Small intestine (tissue), 7 donors: ENCODE data around the gene NRBF2. TPM values are rescaled to one million over a fixed set of nuclear protein-coding genes. Genes with fewer than 3 reads are reported as not detected.
A peak's percentile ranks its signal among the peaks of the same experiment; 100 is the strongest.
"Not testable (repeated sequence)": the region's sequence is repeated elsewhere in the genome, so short reads cannot be mapped to it uniquely, and the experiment has no call there.

ENCODE experiments used
- DNase-seq, 2 donors: peaks; one replicate each; pipeline versions ENCODE4 v3.0.0 to v3.0.0-alpha.2; 2013
- FAIRE-seq: peaks from 2 replicates; lab custom pipeline; 2012; peaks lifted over from hg19 to GRCh38; lab: Jason Lieb, UNC
- H3K27ac ChIP-seq, 3 donors: one replicate each; pipeline ENCODE4 v1.5.1; 2013; ENCODE audit warnings: low read length in 2 of 3, mild to moderate bottlenecking in 2 of 3, control low read depth in 1 of 3, inconsistent platforms in 1 of 3, low read depth in 1 of 3, moderate library complexity in 1 of 3
- H3K27me3 ChIP-seq, 3 donors: one replicate each; pipeline ENCODE4 v1.6.1; 2013; ENCODE audit warnings: low read length in 3 of 3, inconsistent platforms in 1 of 3; ENCODE audit not compliant: control insufficient read depth in 3 of 3, insufficient read depth in 3 of 3
- H3K36me3 ChIP-seq, 3 donors: one replicate each; pipeline ENCODE4 v1.6.1; 2013; ENCODE audit warnings: low read length in 3 of 3, inconsistent platforms in 1 of 3, low read depth in 1 of 3, mild to moderate bottlenecking in 1 of 3, moderate library complexity in 1 of 3; ENCODE audit not compliant: control insufficient read depth in 3 of 3, insufficient read depth in 2 of 3
- H3K4me1 ChIP-seq, 3 donors: one replicate each; pipeline ENCODE4 v1.6.1; 2013; ENCODE audit warnings: low read length in 2 of 3, inconsistent platforms in 1 of 3, low read depth in 1 of 3, mild to moderate bottlenecking in 1 of 3, moderate library complexity in 1 of 3; ENCODE audit not compliant: control insufficient read depth in 3 of 3, insufficient read depth in 2 of 3
- H3K4me3 ChIP-seq, 3 donors: one replicate each; pipeline ENCODE4 v1.5.1; 2013; ENCODE audit warnings: low read length in 3 of 3, control low read depth in 1 of 3, inconsistent platforms in 1 of 3, low read depth in 1 of 3, mild to moderate bottlenecking in 1 of 3, moderate library complexity in 1 of 3
- H3K9me3 ChIP-seq, 2 donors: one replicate each; pipeline ENCODE4 v1.6.1; 2013; ENCODE audit warnings: low read depth in 1 of 2, low read length in 1 of 2; ENCODE audit not compliant: control insufficient read depth in 2 of 2, insufficient read depth in 1 of 2
- WGBS, 3 donors: extraction: QIAGEN DNeasy Blood & Tissue Kit; methylation state at CpG; one replicate each; pipeline ENCODE4 v1.1.7; 2013; 5-methylcytosine and 5-hydroxymethylcytosine counted together
- polyA plus RNA-seq, 4 donors: library from polyadenylated mRNA; stranded (reverse) in 3 of 4; unstranded in 1 of 4; fragments of 200-250 nt in 3 of 4; fragments of 120-200 nt in 1 of 4; gene quantifications; one replicate each; pipeline versions ENCODE4 v1.2.1 to v1.2.3, GENCODE V29; 2013
- donor health status: healthy with polysubstance abuse.
- donor health status: control.
- donor health status: control.
- donor health status: Bipolar disorder and iron deficiency.
- donor health status: healthy.

NRBF2 gene
- polyA plus RNA-seq, 4 donors = 14.4 to 40.0 (median 21.7) TPM

GRCh38 chr10:63145782-63146181 is 12.7 kb downstream of the NRBF2 start:
- DNase-seq = no peak
- no peaks in the 10 kb centered on the region for H3K9me3 ChIP-seq
- H3K36me3 ChIP-seq = peaks cover 0 to 19% (median 6%) of the 10 kb centered on the region in 3 donors
- H3K4me1 ChIP-seq = no peaks in the 10 kb centered on the region
- no peak overlapping the region for H3K27ac ChIP-seq
- no peak overlapping the region for H3K4me3 ChIP-seq
- H3K27me3 ChIP-seq = no peaks in the 10 kb centered on the region
- FAIRE-seq = no peak

- Histone ChIP-seq H3K4me1 (no peaks in the 10 kb centered on the region), H3K36me3 (peaks cover 0 to 17% (median 6%) of the 10 kb centered on the region in 3 donors)
- no peak for FAIRE-seq
Observed at GRCh38 chr10:63146503-63146902, 13.4 kb downstream of the NRBF2 start.

GRCh38 chr10:63150745-63151144 is 17.6 kb downstream of the NRBF2 start:
- WGBS, 3 donors = 93 to 98% (median 97%) methylated on average over 4 of the region's 4 CpGs
- DNase-seq (no peak), FAIRE-seq (no peak)
- Histone ChIP-seq H3K4me1 (peaks cover 0 to 2% (median 0%) of the 10 kb centered on the region in 3 donors), H3K9me3 (no peaks in the 10 kb centered on the region), H3K27me3 (no peaks in the 10 kb centered on the region), H3K27ac (no peak overlapping the region), H3K36me3 (peaks cover 0 to 27% (median 16%) of the 10 kb centered on the region in 3 donors), H3K4me3 (no peak overlapping the region)

More at GRCh38 chr10:63146503-63146902, 13.4 kb downstream of the NRBF2 start:
- no peaks in the 10 kb centered on the region for H3K9me3 ChIP-seq
- DNase-seq = no peak
- no peak overlapping the region for H3K27ac ChIP-seq
- no peak overlapping the region for H3K4me3 ChIP-seq
- no peaks in the 10 kb centered on the region for H3K27me3 ChIP-seq

GRCh38 chr10:63153868-63154545 is 20.9 kb downstream of the NRBF2 start:
- H3K9me3 ChIP-seq, H3K4me3 ChIP-seq, H3K27me3 ChIP-seq, FAIRE-seq, DNase-seq, H3K27ac ChIP-seq, H3K4me1 ChIP-seq: not testable (repeated sequence)
- WGBS, 3 donors = 83 to 93% (median 89%) methylated on average over 9 of the region's 9 CpGs
- peaks cover 0 to 25% (median 10%) of the 10 kb centered on the region in 3 donors for H3K36me3 ChIP-seq

- Histone ChIP-seq H3K4me1 (peaks cover 0 to 2% (median 0%) of the 10 kb centered on the region in 3 donors), H3K27ac (no peak overlapping the region), H3K4me3 (no peak overlapping the region), H3K9me3 (no peaks in the 10 kb centered on the region), H3K27me3 (no peaks in the 10 kb centered on the region), H3K36me3 (peaks cover 0 to 22% (median 10%) of the 10 kb centered on the region in 3 donors)
- peak in 1 of 2 donors; percentile 17 for DNase-seq
- WGBS, 3 donors = 23 to 66% (median 55%) methylated on average over 6 of the region's 6 CpGs
- no peak for FAIRE-seq
Observed at GRCh38 chr10:63154546-63155387, 21.6 kb downstream of the NRBF2 start.

GRCh38 chr10:63155388-63156020 is 22.4 kb downstream of the NRBF2 start:
- H3K36me3 ChIP-seq = peaks cover 0 to 20% (median 10%) of the 10 kb centered on the region in 3 donors
- H3K4me1 ChIP-seq = peaks cover 0 to 2% (median 0%) of the 10 kb centered on the region in 3 donors
- H3K27me3 ChIP-seq = no peaks in the 10 kb centered on the region
- no peaks in the 10 kb centered on the region for H3K9me3 ChIP-seq
- WGBS, 3 donors = 93 to 96% (median 93%) methylated on average over 8 of the region's 8 CpGs
- H3K27ac ChIP-seq = no peak overlapping the region
- DNase-seq = no peak
- H3K4me3 ChIP-seq = no peak overlapping the region
- FAIRE-seq = no peak

GRCh38 chr10:63156236-63156635 is 23.1 kb downstream of the NRBF2 start:
- no peak for FAIRE-seq
- Histone ChIP-seq H3K4me3 (no peak overlapping the region), H3K36me3 (peaks cover 0 to 16% (median 10%) of the 10 kb centered on the region in 3 donors), H3K27ac (no peak overlapping the region), H3K27me3 (no peaks in the 10 kb centered on the region), H3K4me1 (peaks cover 0 to 2% (median 0%) of the 10 kb centered on the region in 3 donors), H3K9me3 (no peaks in the 10 kb centered on the region)
- no peak for DNase-seq
- 84 to 85% (median 85%) methylated on average over 2 of the region's 2 CpGs for WGBS, 3 donors
